Measurements from ENCODE around the gene THRA. TPM values are rescaled to one million over a fixed set of nuclear protein-coding genes. Genes with fewer than 3 reads are reported as not detected.

The THRA gene
- total RNA-seq, result 15.0 and 15.3 TPM in 2 replicates
- long read RNA-seq, result 0 reads

GRCh38 chr17:40062329-40063186, at the start of gene THRA:
TSS of gene THRA (plus strand) at chr17:40062965. CDS start at chr17:40074489, 11,524 bp downstream.
- H3K9me3 Mint-ChIP-seq, result no peaks in the 10 kb centered on the region
- peak within 1 kb of the TSS; percentile 96 for H3K27ac Mint-ChIP-seq (ENCODE audit: unreplicated experiment)
- peak; percentile 52 for DNase-seq (ENCODE audit: low read depth, low spot score)
- H3K4me3 Mint-ChIP-seq, result peak within 1 kb of the TSS; percentile 90
- TF ChIP-seq, protein P1, sequence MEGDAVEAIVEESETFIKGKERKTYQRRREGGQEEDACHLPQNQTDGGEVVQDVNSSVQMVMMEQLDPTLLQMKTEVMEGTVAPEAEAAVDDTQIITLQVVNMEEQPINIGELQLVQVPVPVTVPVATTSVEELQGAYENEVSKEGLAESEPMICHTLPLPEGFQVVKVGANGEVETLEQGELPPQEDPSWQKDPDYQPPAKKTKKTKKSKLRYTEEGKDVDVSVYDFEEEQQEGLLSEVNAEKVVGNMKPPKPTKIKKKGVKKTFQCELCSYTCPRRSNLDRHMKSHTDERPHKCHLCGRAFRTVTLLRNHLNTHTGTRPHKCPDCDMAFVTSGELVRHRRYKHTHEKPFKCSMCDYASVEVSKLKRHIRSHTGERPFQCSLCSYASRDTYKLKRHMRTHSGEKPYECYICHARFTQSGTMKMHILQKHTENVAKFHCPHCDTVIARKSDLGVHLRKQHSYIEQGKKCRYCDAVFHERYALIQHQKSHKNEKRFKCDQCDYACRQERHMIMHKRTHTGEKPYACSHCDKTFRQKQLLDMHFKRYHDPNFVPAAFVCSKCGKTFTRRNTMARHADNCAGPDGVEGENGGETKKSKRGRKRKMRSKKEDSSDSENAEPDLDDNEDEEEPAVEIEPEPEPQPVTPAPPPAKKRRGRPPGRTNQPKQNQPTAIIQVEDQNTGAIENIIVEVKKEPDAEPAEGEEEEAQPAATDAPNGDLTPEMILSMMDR (conservative IDR thresholded peaks at IDR 0.05), result no peak
- H3K27me3 Mint-ChIP-seq (ENCODE audit: low read depth), result peaks cover 27% of the 10 kb centered on the region
- H3K4me1 Mint-ChIP-seq, result peaks cover 46% of the 10 kb centered on the region
- no peaks in the 10 kb centered on the region for H3K36me3 Mint-ChIP-seq (ENCODE audit: low read depth)

GRCh38 chr17:40014375-40014980, 48.3 kb upstream of the THRA start:
- DNase-seq (ENCODE audit: low read depth, low spot score), result no peak
- Mint-ChIP-seq H3K36me3 (ENCODE audit: low read depth) (no peaks in the 10 kb centered on the region), H3K9me3 (no peaks in the 10 kb centered on the region), H3K27ac (ENCODE audit: unreplicated experiment) (no peak overlapping the region), H3K4me1 (peaks cover 12% of the 10 kb centered on the region), H3K27me3 (ENCODE audit: low read depth) (peaks cover 3% of the 10 kb centered on the region), H3K4me3 (no peak overlapping the region)
- TF ChIP-seq, protein P1 (conservative IDR thresholded peaks at IDR 0.05), result no peak

DNA sequence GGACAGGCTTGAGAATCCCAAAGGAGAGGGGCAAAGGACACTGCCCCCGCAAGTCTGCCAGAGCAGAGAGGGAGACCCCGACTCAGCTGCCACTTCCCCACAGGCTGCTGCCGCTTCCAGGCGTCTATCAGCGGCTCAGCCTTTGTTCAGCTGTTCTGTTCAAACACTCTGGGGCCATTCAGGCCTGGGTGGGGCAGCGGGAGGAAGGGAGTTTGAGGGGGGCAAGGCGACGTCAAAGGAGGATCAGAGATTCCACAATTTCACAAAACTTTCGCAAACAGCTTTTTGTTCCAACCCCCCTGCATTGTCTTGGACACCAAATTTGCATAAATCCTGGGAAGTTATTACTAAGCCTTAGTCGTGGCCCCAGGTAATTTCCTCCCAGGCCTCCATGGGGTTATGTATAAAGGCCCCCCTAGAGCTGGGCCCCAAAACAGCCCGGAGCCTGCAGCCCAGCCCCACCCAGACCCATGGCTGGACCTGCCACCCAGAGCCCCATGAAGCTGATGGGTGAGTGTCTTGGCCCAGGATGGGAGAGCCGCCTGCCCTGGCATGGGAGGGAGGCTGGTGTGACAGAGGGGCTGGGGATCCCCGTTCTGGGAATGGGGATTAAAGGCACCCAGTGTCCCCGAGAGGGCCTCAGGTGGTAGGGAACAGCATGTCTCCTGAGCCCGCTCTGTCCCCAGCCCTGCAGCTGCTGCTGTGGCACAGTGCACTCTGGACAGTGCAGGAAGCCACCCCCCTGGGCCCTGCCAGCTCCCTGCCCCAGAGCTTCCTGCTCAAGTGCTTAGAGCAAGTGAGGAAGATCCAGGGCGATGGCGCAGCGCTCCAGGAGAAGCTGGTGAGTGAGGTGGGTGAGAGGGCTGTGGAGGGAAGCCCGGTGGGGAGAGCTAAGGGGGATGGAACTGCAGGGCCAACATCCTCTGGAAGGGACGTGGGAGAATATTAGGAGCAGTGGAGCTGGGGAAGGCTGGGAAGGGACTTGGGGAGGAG, 47.5 kb upstream of the THRA start, which contains the start of gene CSF3:
Gene CSF3, plus strand, starts transcription at position 436 of the 993 bp plus-strand sequence. Its CDS starts 35 bp downstream, at position 471.
- Mint-ChIP-seq H3K27me3 (ENCODE audit: low read depth) (peaks cover 3% of the 10 kb centered on the region), H3K27ac (ENCODE audit: unreplicated experiment) (no peak within 1 kb of the TSS), H3K36me3 (ENCODE audit: low read depth) (no peaks in the 10 kb centered on the region), H3K4me1 (peaks cover 12% of the 10 kb centered on the region), H3K9me3 (no peaks in the 10 kb centered on the region), H3K4me3 (no peak within 1 kb of the TSS)
- no peak for DNase-seq (ENCODE audit: low read depth, low spot score)
- TF ChIP-seq, protein P1 (conservative IDR thresholded peaks at IDR 0.05), result no peak

DNA sequence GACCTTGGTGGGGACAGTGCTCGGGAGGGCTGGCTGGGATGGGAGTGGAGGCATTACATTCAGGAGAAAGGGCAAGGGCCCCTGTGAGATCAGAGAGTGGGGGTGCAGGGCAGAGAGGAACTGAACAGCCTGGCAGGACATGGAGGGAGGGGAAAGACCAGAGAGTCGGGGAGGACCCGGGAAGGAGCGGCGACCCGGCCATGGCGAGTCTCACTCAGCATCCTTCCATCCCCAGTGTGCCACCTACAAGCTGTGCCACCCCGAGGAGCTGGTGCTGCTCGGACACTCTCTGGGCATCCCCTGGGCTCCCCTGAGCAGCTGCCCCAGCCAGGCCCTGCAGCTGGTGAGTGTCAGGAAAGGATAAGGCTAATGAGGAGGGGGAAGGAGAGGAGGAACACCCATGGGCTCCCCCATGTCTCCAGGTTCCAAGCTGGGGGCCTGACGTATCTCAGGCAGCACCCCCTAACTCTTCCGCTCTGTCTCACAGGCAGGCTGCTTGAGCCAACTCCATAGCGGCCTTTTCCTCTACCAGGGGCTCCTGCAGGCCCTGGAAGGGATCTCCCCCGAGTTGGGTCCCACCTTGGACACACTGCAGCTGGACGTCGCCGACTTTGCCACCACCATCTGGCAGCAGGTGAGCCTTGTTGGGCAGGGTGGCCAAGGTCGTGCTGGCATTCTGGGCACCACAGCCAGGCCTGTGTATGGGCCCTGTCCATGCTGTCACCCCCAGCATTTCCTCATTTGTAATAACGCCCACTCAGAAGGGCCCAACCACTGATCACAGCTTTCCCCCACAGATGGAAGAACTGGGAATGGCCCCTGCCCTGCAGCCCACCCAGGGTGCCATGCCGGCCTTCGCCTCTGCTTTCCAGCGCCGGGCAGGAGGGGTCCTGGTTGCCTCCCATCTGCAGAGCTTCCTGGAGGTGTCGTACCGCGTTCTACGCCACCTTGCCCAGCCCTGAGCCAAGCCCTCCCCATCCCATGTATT, 46.5 kb upstream of the THRA start:
- TF ChIP-seq, protein P1 (conservative IDR thresholded peaks at IDR 0.05), result no peak
- Mint-ChIP-seq H3K4me3 (no peak overlapping the region), H3K27me3 (ENCODE audit: low read depth) (peaks cover 3% of the 10 kb centered on the region), H3K4me1 (peaks cover 12% of the 10 kb centered on the region), H3K36me3 (ENCODE audit: low read depth) (peaks cover 1% of the 10 kb centered on the region), H3K9me3 (no peaks in the 10 kb centered on the region), H3K27ac (ENCODE audit: unreplicated experiment) (no peak overlapping the region)
- no peak for DNase-seq (ENCODE audit: low read depth, low spot score)

Measured in neural crest cell (in vitro differentiated cells).